Osteoblast (primary cell): ENCODE data around the gene CTBP2. TPM values are rescaled to one million over a fixed set of nuclear protein-coding genes. Genes with fewer than 3 reads are reported as not detected.

Source experiments
- DNase-seq: peaks from one replicate; pipeline ENCODE4 v3.0.0; 2011; ENCODE audit warnings: low spot score, mixed read lengths; ENCODE audit not compliant: insufficient read length; ENCODE audit errors: missing footprints
- H2AFZ ChIP-seq: 2 replicates; pipeline ENCODE4 v1.6.0; 2011; ENCODE audit warnings: mild to moderate bottlenecking, low read length
- H3K27ac ChIP-seq: 2 replicates; pipeline ENCODE4 v1.5.1; 2011; ENCODE audit warnings: mild to moderate bottlenecking, low read depth, low read length, moderate library complexity
- H3K27me3 ChIP-seq: 2 replicates; pipeline ENCODE4 v1.6.0; 2012; ENCODE audit warnings: mild to moderate bottlenecking, control low read depth, inconsistent platforms, low read length, moderate library complexity; ENCODE audit not compliant: insufficient read depth
- H3K36me3 ChIP-seq: 2 replicates; pipeline ENCODE4 v1.5.1; 2011; ENCODE audit warnings: mild to moderate bottlenecking, low read length, control low read depth, moderate library complexity; ENCODE audit not compliant: insufficient read depth
- H3K4me1 ChIP-seq: 2 replicates; pipeline ENCODE4 v1.5.1; 2011; ENCODE audit warnings: mild to moderate bottlenecking, low read length, control low read depth, moderate library complexity; ENCODE audit not compliant: insufficient read depth
- H3K4me2 ChIP-seq: 2 replicates; pipeline ENCODE4 v1.6.0; 2011; ENCODE audit warnings: mild to moderate bottlenecking, low read length; ENCODE audit not compliant: insufficient read depth
- H3K4me3 ChIP-seq: fragments of 200-600 bp; sonication (generic); 3 replicates; pipeline ENCODE4 v1.5.1; 2012; ENCODE audit warnings: mild to moderate bottlenecking, low read length, inconsistent platforms; ENCODE audit not compliant: insufficient read depth
- H3K79me2 ChIP-seq: 2 replicates; pipeline ENCODE4 v1.6.0; 2012; ENCODE audit warnings: mild to moderate bottlenecking, low read length, control low read depth, inconsistent platforms; ENCODE audit not compliant: insufficient read depth
- H3K9me3 ChIP-seq: 2 replicates; pipeline ENCODE4 v1.5.1; 2011; ENCODE audit warnings: low read depth, low read length, control low read depth
- H4K20me1 ChIP-seq: 2 replicates; pipeline ENCODE4 v1.6.0; 2012; ENCODE audit warnings: mild to moderate bottlenecking, low read length, control low read depth; ENCODE audit not compliant: insufficient read depth
- CTCF ChIP-seq: IDR thresholded peaks from 2 replicates; pipeline ENCODE4 v1.5.1; 2011; ENCODE audit warnings: mild to moderate bottlenecking, low read depth, low read length, moderate library complexity; ENCODE audit errors: extremely low read depth
- total RNA-seq: library from RNA; depleted of rRNA; stranded (reverse); fragments of >200 nt; gene quantifications from 2 replicates; pipeline ENCODE4 v1.2.3, GENCODE V29; 2012

The CTBP2 gene
- total RNA-seq, 1 donor, result 65.9 TPM

- no peak for TF ChIP-seq CTCF
- no peaks in the 10 kb centered on the region for H4K20me1 ChIP-seq
- H3K9me3 ChIP-seq, result no peaks in the 10 kb centered on the region
- no peaks in the 10 kb centered on the region for H3K79me2 ChIP-seq
- no peak overlapping the region for H3K4me2 ChIP-seq
- no peaks in the 10 kb centered on the region for H3K4me1 ChIP-seq
- DNase-seq, result no peak
- H3K27ac ChIP-seq, result no peak overlapping the region
- H3K36me3 ChIP-seq, result no peaks in the 10 kb centered on the region
- H3K4me3 ChIP-seq, result no peak overlapping the region
- no peak overlapping the region for H2AFZ ChIP-seq
- H3K27me3 ChIP-seq, result peaks cover 16% of the 10 kb centered on the region
Observed at GRCh38 chr10:125201791-125202622, 41.6 kb upstream of the CTBP2 start.

- Histone ChIP-seq H3K9me3 (no peaks in the 10 kb centered on the region), H2AFZ (no peak overlapping the region), H3K27me3 (peaks cover 16% of the 10 kb centered on the region), H3K27ac (no peak overlapping the region), H3K4me2 (no peak overlapping the region), H4K20me1 (no peaks in the 10 kb centered on the region), H3K36me3 (no peaks in the 10 kb centered on the region), H3K4me3 (no peak overlapping the region), H3K79me2 (no peaks in the 10 kb centered on the region), H3K4me1 (no peaks in the 10 kb centered on the region)
- DNase-seq, result no peak
- no peak for TF ChIP-seq CTCF
Observed at GRCh38 chr10:125201108-125201524, 40.8 kb upstream of the CTBP2 start.

DNA sequence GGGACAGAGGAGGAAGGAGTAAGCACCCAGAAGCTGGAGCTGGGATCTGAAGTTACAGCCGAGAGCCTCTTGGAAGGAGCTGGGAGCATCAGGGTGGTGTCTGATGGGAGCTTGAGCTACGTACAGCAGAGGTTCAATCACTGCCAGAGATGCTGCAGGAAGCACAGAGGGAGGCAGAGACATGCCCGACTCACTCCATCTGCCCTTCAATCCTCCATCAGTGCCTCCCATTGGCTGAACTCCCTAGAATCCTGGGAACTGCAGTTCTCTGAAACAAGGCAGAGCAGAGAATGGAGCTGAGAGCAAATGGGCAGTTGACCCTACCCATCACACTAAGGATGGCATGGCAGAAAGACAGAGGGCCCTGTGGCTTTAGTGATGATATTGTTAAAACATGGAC, 40.0 kb upstream of the CTBP2 start:
- H3K4me3 ChIP-seq, result no peak overlapping the region
- no peak overlapping the region for H2AFZ ChIP-seq
- no peak for DNase-seq
- peaks cover 16% of the 10 kb centered on the region for H3K27me3 ChIP-seq
- no peak overlapping the region for H3K4me2 ChIP-seq
- TF ChIP-seq CTCF, result no peak
- no peaks in the 10 kb centered on the region for H3K36me3 ChIP-seq
- no peaks in the 10 kb centered on the region for H4K20me1 ChIP-seq
- H3K4me1 ChIP-seq, result no peaks in the 10 kb centered on the region
- H3K27ac ChIP-seq, result no peak overlapping the region
- no peaks in the 10 kb centered on the region for H3K79me2 ChIP-seq
- no peaks in the 10 kb centered on the region for H3K9me3 ChIP-seq

- Histone ChIP-seq H3K4me1 (no peaks in the 10 kb centered on the region), H3K36me3 (no peaks in the 10 kb centered on the region), H3K79me2 (no peaks in the 10 kb centered on the region), H3K27ac (no peak overlapping the region), H3K27me3 (peaks cover 16% of the 10 kb centered on the region), H3K4me2 (no peak overlapping the region), H3K4me3 (no peak overlapping the region), H3K9me3 (no peaks in the 10 kb centered on the region), H4K20me1 (no peaks in the 10 kb centered on the region), H2AFZ (no peak overlapping the region)
- no peak for TF ChIP-seq CTCF
- no peak for DNase-seq
Observed at GRCh38 chr10:125199270-125199669, 38.9 kb upstream of the CTBP2 start.
